ENCODE data around the gene POGZ. TPM values are rescaled to one million over a fixed set of nuclear protein-coding genes. Genes with fewer than 3 reads are reported as not detected.

Gene POGZ
- total RNA-seq, 4 donors from 2014 or later, result 29.3 to 87.3 (median 57.3) TPM

DNA sequence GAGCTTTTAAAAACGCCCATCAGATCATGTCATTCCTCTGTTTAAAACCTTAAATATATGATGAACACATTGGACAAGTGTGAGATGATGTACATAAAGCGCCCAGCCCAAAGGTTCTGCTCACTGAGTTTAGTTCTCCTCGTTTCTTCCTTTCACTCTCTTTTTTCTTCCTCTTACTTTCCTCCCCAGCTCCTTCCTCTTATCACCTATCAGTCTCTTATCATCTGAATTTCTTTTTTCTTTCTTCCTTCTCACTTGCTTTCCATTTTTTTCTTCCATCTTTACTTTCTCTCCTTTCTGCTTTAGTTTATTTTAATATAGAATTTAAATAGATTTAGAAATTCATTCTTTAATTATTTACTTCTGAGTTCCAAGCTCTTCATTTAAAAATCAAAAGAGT is 17.8 kb upstream of the POGZ start:
- H3K27me3 ChIP-seq, result no peaks in the 10 kb centered on the region
- H3K9me3 ChIP-seq, result peaks cover under 1% of the 10 kb centered on the region
- no peaks in the 10 kb centered on the region for H3K36me3 ChIP-seq
- no peak overlapping the region for H3K27ac ChIP-seq
- H3K4me3 ChIP-seq, result no peak overlapping the region
- 84% methylated on average over 3 of the region's 3 CpGs for WGBS
- TF ChIP-seq, protein P1, sequence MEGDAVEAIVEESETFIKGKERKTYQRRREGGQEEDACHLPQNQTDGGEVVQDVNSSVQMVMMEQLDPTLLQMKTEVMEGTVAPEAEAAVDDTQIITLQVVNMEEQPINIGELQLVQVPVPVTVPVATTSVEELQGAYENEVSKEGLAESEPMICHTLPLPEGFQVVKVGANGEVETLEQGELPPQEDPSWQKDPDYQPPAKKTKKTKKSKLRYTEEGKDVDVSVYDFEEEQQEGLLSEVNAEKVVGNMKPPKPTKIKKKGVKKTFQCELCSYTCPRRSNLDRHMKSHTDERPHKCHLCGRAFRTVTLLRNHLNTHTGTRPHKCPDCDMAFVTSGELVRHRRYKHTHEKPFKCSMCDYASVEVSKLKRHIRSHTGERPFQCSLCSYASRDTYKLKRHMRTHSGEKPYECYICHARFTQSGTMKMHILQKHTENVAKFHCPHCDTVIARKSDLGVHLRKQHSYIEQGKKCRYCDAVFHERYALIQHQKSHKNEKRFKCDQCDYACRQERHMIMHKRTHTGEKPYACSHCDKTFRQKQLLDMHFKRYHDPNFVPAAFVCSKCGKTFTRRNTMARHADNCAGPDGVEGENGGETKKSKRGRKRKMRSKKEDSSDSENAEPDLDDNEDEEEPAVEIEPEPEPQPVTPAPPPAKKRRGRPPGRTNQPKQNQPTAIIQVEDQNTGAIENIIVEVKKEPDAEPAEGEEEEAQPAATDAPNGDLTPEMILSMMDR (IDR thresholded peaks at IDR 0.05), result no peak
- TF ChIP-seq EP300 (IDR thresholded peaks at IDR 0.05) (no peak), POLR2AphosphoS5 (IDR thresholded peaks at IDR 0.05) (no peak), POLR2A (IDR thresholded peaks at IDR 0.05) (no peak)
- no peak for DNase-seq (ENCODE audit: low spot score in 2 of 2)
- H3K4me1 ChIP-seq, result peaks cover 14% of the 10 kb centered on the region

DNA sequence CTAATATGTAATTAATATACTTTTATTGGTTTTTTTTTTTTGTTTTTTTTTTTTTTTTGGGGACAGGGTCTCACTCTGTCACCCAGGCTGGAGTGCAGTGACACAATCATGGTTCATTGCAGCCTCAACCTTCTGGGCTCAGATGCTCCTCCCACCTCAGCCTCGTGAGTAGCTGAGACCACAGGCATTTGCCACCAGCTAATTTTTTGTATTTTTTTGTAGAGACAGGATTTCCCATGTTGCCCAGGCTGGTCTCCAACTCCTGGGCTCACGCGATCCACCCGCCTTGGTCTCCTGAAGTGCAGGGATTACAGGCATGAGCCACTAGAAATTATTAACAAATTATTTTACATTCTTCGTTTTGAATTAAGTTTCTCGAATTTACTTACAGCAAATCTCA is 16.8 kb upstream of the POGZ start:
- no peaks in the 10 kb centered on the region for H3K9me3 ChIP-seq
- no peaks in the 10 kb centered on the region for H3K27me3 ChIP-seq
- no peak for DNase-seq (ENCODE audit: low spot score in 2 of 2)
- 78% methylated on average over 6 of the region's 6 CpGs for WGBS
- no peaks in the 10 kb centered on the region for H3K36me3 ChIP-seq
- TF ChIP-seq POLR2A (IDR thresholded peaks at IDR 0.05) (no peak), EP300 (IDR thresholded peaks at IDR 0.05) (no peak), POLR2AphosphoS5 (IDR thresholded peaks at IDR 0.05) (no peak)
- TF ChIP-seq, protein P1 (IDR thresholded peaks at IDR 0.05), result no peak
- H3K4me1 ChIP-seq, result peaks cover 14% of the 10 kb centered on the region
- no peak overlapping the region for H3K4me3 ChIP-seq
- H3K27ac ChIP-seq, result no peak overlapping the region

DNA sequence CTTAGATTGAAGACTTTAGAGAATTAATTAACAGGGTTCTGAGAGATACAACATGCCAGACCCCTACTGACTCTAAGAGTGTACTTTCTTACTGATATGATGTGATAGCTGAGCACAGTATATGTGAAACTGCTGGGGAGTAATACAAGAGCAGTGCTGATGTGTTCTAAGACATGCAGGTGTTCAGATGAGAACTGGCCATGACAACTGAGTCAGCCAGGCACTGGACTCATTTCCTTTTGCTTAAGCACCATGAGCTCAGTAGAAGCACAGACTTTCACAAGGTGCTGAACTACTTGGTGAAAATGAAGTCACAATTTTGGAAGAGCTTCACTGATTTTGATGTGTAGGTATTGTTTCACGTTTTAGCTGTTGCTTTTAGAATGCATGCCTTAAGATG is 15.9 kb upstream of the POGZ start:
- no peaks in the 10 kb centered on the region for H3K9me3 ChIP-seq
- peaks cover 14% of the 10 kb centered on the region for H3K4me1 ChIP-seq
- H3K36me3 ChIP-seq, result no peaks in the 10 kb centered on the region
- TF ChIP-seq POLR2A (IDR thresholded peaks at IDR 0.05) (no peak), POLR2AphosphoS5 (IDR thresholded peaks at IDR 0.05) (no peak), EP300 (IDR thresholded peaks at IDR 0.05) (no peak)
- TF ChIP-seq, protein P1 (IDR thresholded peaks at IDR 0.05), result no peak
- no peak for DNase-seq (ENCODE audit: low spot score in 2 of 2)
- no peak overlapping the region for H3K4me3 ChIP-seq
- 85% methylated on average over 1 of the region's 1 CpG for WGBS
- no peaks in the 10 kb centered on the region for H3K27me3 ChIP-seq
- no peak overlapping the region for H3K27ac ChIP-seq

DNA sequence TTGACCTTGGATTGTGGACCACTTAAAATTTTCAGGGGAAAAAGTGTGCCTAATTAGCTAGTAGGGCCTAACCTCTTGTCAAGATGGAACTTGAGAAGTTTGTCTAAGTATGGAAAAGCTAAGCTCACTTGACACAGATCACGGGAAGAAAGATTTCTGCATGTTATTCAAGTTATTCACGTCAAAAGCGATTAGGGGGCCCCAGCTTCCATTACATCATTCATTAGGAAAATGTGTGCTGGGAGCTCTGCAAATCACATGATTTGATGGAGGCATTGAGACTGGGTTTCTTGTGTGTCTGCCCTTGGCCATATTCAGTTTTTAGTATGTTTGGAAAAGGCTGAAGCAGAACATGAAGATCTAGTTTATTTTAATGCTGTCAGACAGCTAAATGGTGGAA is 15.5 kb upstream of the POGZ start:
- TF ChIP-seq POLR2AphosphoS5 (IDR thresholded peaks at IDR 0.05) (no peak), POLR2A (IDR thresholded peaks at IDR 0.05) (no peak), EP300 (IDR thresholded peaks at IDR 0.05) (no peak)
- TF ChIP-seq, protein P1 (IDR thresholded peaks at IDR 0.05), result no peak
- no peaks in the 10 kb centered on the region for H3K27me3 ChIP-seq
- WGBS, result 83% methylated on average over 3 of the region's 3 CpGs
- no peak overlapping the region for H3K27ac ChIP-seq
- H3K36me3 ChIP-seq, result no peaks in the 10 kb centered on the region
- no peak for DNase-seq (ENCODE audit: low spot score in 2 of 2)
- peaks cover 14% of the 10 kb centered on the region for H3K4me1 ChIP-seq
- H3K4me3 ChIP-seq, result no peak overlapping the region
- no peaks in the 10 kb centered on the region for H3K9me3 ChIP-seq

DNA sequence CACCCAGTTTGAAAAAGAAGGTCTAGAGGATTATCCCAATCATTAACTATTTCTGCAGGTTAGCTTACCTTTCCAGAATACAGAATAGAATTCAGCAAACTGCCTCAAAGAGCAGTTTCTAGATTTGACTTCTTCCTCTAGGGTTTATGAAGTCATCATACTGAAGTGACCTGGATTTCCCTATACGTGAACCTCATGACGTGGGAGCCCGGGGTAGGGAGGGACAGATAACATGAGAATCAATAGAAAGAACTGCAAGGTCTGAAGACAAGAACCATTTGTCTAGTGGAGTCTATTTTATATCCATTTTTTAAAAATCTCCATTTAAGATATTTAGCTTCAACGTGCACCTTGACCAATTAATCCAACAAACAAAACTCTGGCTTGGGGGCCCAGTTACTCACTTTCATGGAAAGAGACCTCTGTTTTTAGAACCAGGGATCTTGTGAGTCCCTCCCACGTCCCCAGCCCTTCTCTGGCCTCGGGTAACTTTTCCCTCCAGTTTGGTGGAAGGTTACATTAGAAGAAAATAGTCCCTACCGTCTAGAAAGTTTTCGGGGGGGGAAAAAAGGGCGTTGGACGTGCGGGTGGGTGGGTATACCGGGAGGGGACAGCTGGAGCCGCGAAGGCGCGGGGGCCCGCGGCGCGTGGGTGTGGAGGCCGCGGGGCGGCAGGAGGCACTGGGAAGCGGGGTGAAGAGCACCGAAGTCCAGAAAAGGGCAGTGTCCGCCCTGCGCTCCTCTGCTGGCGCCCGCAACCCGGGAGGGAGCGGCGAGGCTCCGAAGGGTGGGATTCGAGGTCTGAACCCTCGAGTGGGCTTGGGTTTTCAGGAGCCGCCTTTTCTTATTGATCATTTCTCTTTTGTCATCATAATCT is 13.8 kb upstream of the POGZ start:
- H3K9me3 ChIP-seq, result no peaks in the 10 kb centered on the region
- 5% methylated on average over 36 of the region's 36 CpGs for WGBS
- no peaks in the 10 kb centered on the region for H3K36me3 ChIP-seq
- peak overlapping the region; percentile 71 for H3K4me3 ChIP-seq
- H3K27ac ChIP-seq, result peak overlapping the region; percentile 79
- DNase-seq (ENCODE audit: low spot score in 2 of 2), result no peak
- H3K4me1 ChIP-seq, result peaks cover 14% of the 10 kb centered on the region
- TF ChIP-seq, protein P1 (IDR thresholded peaks at IDR 0.05), result no peak
- no peak for TF ChIP-seq EP300 (IDR thresholded peaks at IDR 0.05)
- H3K27me3 ChIP-seq, result no peaks in the 10 kb centered on the region

Data from suprapubic skin (tissue), 4 donors.